Thoracic aorta (tissue), 2 donors: ENCODE measurements around the gene TPRG1. TPM values are rescaled to one million over a fixed set of nuclear protein-coding genes. Genes with fewer than 3 reads are reported as not detected.

Source experiments
- ATAC-seq: fragments of 150-250 bp; one replicate; pipeline ENCODE4 v1.8.0; 2017; ENCODE audit warnings: low read depth; ENCODE audit not compliant: insufficient number of reproducible peaks, low FRiP score
- DNase-seq: peaks from one replicate; pipeline ENCODE4 v3.0.0-alpha.2; 2020; ENCODE audit warnings: low spot score
- H3K27ac ChIP-seq, 2 donors: fragments of 200-600 bp; sonication (generic); 1 replicate in 1 of 2; 2 replicates in 1 of 2; pipeline ENCODE4 v1.5.1; 2016; ENCODE audit warnings: mild to moderate bottlenecking in 2 of 2, moderate library complexity in 2 of 2
- H3K27me3 ChIP-seq: fragments of 200-600 bp; sonication (generic); replicated peaks from 2 replicates; pipeline ENCODE4 v1.6.0; 2016; ENCODE audit warnings: mild to moderate bottlenecking; ENCODE audit not compliant: insufficient read depth
- H3K36me3 ChIP-seq: fragments of 200-600 bp; sonication (generic); one replicate; pipeline ENCODE4 v1.5.1; 2016
- H3K4me1 ChIP-seq, 2 donors: fragments of 200-600 bp; sonication (generic); 1 replicate in 1 of 2; 2 replicates in 1 of 2; pipeline versions ENCODE4 v1.5.1 to v1.6.0; 2016; ENCODE audit warnings: low read depth in 2 of 2, mild to moderate bottlenecking in 1 of 2; ENCODE audit not compliant: control insufficient read depth in 1 of 2
- H3K4me3 ChIP-seq: fragments of 200-600 bp; sonication (generic); 2 replicates; pipeline ENCODE4 v1.5.1; 2016; ENCODE audit warnings: mild to moderate bottlenecking
- H3K9me3 ChIP-seq: fragments of 200-600 bp; sonication (generic); 2 replicates; pipeline ENCODE4 v1.5.1; 2016
- CTCF ChIP-seq: fragments of 200-600 bp; sonication (generic); IDR thresholded peaks from one replicate; pipeline ENCODE4 v1.5.1; 2019; ENCODE audit warnings: antibody characterized with exemption
- total RNA-seq, 2 donors: library from RNA; depleted of rRNA; stranded (reverse); fragments of >200 nt; gene quantifications; one replicate each; pipeline versions ENCODE4 v1.1.0 to v1.2.3, GENCODE V29; 2016

TPRG1 gene
- total RNA-seq, 2 donors from 2014 or later: 7.4 to 14.5 TPM

GRCh38 chr3:189344996-189345395 lies 173.2 kb downstream of the TPRG1 start:
- Histone ChIP-seq H3K27ac (no peak overlapping the region), H3K36me3 (no peaks in the 10 kb centered on the region), H3K9me3 (no peaks in the 10 kb centered on the region), H3K27me3 (no peaks in the 10 kb centered on the region), H3K4me3 (no peak overlapping the region), H3K4me1 (peaks cover under 1 to 10% of the 10 kb centered on the region in 2 donors)
- TF ChIP-seq CTCF: no peak
- DNase-seq: no peak
- no peak for ATAC-seq

GRCh38 chr3:189349772-189350171 lies 178.0 kb downstream of the TPRG1 start:
- Histone ChIP-seq H3K27me3 (no peaks in the 10 kb centered on the region), H3K36me3 (no peaks in the 10 kb centered on the region), H3K4me1 (peaks cover 4 to 21% of the 10 kb centered on the region in 2 donors), H3K9me3 (no peaks in the 10 kb centered on the region), H3K4me3 (peak overlapping the region; percentile 16), H3K27ac (peak overlapping the region; percentile 67 to 79)
- ATAC-seq (peak; percentile 60), DNase-seq (no peak)
- no peak for TF ChIP-seq CTCF

GRCh38 chr3:189353318-189353965 lies 181.7 kb downstream of the TPRG1 start:
- no peak for ATAC-seq
- Histone ChIP-seq H3K9me3 (no peaks in the 10 kb centered on the region), H3K27ac (no peak overlapping the region), H3K27me3 (no peaks in the 10 kb centered on the region), H3K36me3 (no peaks in the 10 kb centered on the region), H3K4me3 (no peak overlapping the region), H3K4me1 (peaks cover 7 to 38% of the 10 kb centered on the region in 2 donors)
- no peak for DNase-seq
- no peak for TF ChIP-seq CTCF

GRCh38 chr3:189353988-189354889 lies 182.5 kb downstream of the TPRG1 start:
- no peaks in the 10 kb centered on the region for H3K27me3 ChIP-seq
- DNase-seq (no peak), ATAC-seq (no peak)
- H3K27ac ChIP-seq: no peak overlapping the region
- no peaks in the 10 kb centered on the region for H3K9me3 ChIP-seq
- no peak overlapping the region for H3K4me3 ChIP-seq
- no peaks in the 10 kb centered on the region for H3K36me3 ChIP-seq
- H3K4me1 ChIP-seq: peaks cover 7 to 38% of the 10 kb centered on the region in 2 donors
- no peak for TF ChIP-seq CTCF

- no peak for DNase-seq
- H3K27ac ChIP-seq: no peak overlapping the region
- no peak for TF ChIP-seq CTCF
- H3K4me1 ChIP-seq: peaks cover 7 to 36% of the 10 kb centered on the region in 2 donors
- H3K4me3 ChIP-seq: no peak overlapping the region
- no peaks in the 10 kb centered on the region for H3K27me3 ChIP-seq
- ATAC-seq: peak; percentile 9
- H3K36me3 ChIP-seq: no peaks in the 10 kb centered on the region
- H3K9me3 ChIP-seq: no peaks in the 10 kb centered on the region
These were observed 183.3 kb downstream of the TPRG1 start for GRCh38 chr3:189355115-189355480.
